GM21786 (cell line): ENCODE measurements around the gene CAPRIN1.

Experiments
- ATAC-seq: cut with Tn5 transposase; IDR thresholded peaks from one replicate; pipeline ENCODE4 v1.9.1; 2021; ENCODE audit not compliant: unreplicated experiment

The CAPRIN1 gene, protein sequence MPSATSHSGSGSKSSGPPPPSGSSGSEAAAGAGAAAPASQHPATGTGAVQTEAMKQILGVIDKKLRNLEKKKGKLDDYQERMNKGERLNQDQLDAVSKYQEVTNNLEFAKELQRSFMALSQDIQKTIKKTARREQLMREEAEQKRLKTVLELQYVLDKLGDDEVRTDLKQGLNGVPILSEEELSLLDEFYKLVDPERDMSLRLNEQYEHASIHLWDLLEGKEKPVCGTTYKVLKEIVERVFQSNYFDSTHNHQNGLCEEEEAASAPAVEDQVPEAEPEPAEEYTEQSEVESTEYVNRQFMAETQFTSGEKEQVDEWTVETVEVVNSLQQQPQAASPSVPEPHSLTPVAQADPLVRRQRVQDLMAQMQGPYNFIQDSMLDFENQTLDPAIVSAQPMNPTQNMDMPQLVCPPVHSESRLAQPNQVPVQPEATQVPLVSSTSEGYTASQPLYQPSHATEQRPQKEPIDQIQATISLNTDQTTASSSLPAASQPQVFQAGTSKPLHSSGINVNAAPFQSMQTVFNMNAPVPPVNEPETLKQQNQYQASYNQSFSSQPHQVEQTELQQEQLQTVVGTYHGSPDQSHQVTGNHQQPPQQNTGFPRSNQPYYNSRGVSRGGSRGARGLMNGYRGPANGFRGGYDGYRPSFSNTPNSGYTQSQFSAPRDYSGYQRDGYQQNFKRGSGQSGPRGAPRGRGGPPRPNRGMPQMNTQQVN

GRCh38 chr11:34051349-34052035 is at the start of gene CAPRIN1:
CAPRIN1 (plus strand) TSS chr11:34051731; CDS start chr11:34052421, 690 bp downstream.
- peak; percentile 53 for ATAC-seq

DNA sequence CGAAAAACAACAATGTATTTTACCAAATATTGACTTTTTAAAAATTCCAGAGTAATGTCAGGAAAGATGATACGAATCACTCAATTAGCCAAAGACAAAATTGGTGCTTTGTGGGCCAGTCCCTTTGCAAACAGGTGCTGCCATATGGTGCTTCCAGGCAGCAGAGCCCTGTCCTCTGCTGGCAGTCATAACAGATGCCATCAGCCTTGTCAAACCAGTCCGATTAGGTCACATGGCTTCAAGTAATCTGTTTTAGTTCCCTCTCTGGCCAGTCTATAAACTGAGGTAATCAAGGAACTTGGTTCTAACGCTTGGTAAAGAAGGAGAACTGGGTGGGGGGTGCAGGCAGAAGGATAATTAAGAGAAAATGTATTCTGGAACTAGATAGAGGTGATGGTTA is 49.1 kb upstream of the CAPRIN1 start:
- no peak for ATAC-seq

DNA sequence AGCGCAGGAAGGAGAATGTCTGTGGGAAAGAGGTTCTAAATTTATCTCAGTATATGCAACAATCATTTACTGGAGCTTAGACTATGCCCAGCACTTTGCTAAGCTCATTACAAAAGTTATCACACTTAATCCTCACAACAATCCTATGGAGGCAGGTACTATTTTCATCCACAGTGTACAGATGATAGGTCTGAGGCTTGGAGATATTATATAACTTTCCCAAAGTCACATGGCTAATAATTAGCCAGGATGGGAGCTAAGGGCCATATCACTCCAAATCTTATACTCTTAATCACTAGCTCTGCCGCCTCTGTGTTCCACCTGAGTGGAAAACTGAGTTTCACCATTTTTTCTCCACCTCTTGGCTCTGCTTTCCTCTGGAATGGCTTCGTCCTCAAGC is 47.3 kb upstream of the CAPRIN1 start:
- no peak for ATAC-seq

- no peak for ATAC-seq
Observed at GRCh38 chr11:34006876-34007275, 44.7 kb upstream of the CAPRIN1 start.

- no peak for ATAC-seq
Observed at GRCh38 chr11:34012734-34013133, 38.8 kb upstream of the CAPRIN1 start.

DNA sequence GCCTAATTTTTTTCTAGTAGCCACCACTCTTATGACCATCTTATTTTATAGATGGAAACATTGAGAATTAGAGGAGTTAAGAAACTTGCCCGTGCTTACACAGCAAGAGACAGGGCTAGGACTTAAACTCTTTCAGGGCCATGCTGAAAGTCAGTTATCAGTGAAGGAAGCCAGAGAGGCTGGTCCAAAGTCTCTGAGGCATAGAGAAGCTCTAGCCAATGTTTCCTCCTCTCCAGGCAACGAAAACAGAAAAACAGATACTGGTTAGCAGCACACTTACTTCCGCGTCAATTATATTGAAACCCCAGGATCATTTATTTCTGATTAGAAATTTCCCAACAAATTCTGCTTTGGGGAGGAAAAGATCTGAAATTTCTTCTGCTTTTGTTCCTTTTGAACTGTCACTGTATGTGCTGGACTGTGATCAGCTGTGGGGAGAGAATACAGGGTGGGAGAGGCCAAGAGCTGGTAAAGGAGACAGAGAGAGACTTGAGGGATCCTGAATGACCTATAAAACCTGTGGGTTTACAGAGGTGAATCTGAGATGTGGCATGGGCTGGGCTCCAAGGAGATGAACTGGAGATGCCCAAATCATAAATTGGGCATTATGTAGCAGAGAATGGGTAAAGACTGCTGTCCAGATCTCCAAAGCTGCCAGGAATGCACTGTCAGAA is 37.5 kb upstream of the CAPRIN1 start:
- ATAC-seq = no peak

- ATAC-seq = no peak
Observed at GRCh38 chr11:34021977-34022735, 29.4 kb upstream of the CAPRIN1 start.

DNA sequence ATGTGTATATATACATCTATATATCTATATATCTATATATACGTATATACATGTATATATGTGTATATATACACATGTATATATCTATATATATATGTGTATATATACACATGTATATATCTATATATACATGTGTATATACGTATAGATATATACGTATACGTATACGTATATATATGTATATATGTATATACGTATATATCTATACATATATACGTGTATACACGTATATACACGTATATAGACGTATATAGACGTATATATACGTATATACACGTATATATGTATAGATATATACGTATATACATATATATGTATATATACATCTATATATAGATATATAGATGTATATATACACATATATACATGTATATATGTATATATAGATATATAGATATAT is 25.1 kb upstream of the CAPRIN1 start:
- no peak for ATAC-seq

GRCh38 chr11:34027516-34028408 is 23.8 kb upstream of the CAPRIN1 start:
- no peak for ATAC-seq

DNA sequence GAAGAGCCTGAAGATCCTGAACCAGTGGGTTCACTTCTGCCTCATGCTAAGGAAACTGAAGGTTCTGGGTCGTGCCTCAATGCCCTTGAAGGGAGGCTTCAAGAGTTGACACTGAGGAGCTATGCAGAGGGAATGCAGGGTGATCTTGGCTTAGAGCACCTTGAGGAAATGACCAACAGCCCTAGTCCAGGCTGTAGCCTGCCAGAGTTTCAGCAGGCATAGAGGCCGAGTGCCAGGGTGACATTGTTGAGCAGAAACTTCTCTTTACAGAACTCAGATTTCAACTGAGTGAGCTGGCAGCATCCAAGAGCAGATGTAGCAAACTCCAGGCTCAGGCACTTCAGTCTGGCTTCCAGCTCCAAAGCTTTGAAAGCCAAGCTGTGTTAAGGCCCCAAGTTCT is 23.1 kb upstream of the CAPRIN1 start:
- ATAC-seq = no peak

DNA sequence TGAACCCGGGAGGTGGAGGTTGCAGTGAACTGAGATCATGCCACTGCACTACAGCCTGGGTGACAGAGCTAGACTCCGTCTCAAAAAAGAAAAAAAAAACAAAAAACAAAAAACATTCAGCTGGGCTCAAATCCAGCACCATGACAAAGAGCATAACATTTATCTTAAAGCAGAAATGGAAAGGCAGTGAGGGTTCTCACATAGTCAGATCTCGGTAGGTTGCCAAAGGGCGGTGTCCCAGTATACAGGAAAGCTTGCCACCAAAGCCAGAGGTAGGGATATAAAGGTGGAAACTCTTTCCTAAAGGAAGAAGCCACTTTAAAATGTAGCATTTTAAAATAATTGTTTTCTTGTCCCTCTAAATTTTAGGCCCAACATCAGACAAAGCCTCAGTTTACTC is 22.4 kb upstream of the CAPRIN1 start:
- ATAC-seq = no peak

- no peak for ATAC-seq
Observed at GRCh38 chr11:34030382-34030781, 21.1 kb upstream of the CAPRIN1 start.

DNA sequence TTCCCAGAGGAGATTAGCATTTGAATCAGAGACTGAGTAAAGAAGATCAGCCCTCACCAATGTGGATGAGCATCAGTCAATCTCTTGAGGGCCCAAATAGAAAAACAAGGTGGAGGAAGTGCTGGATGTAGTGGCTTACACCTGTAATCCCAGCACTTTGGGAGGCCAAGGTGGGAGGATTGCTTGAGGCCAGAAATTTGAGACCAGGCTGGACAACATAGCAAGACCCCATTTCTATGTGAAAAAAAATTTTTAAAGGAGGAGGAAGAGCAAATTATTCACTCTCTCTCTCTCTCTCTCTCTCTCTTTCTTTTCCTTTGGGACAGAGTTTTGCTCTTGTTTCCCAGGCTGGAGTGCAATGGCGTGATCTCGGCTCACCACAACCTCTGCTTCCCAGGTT is 18.1 kb upstream of the CAPRIN1 start:
- no peak for ATAC-seq

DNA sequence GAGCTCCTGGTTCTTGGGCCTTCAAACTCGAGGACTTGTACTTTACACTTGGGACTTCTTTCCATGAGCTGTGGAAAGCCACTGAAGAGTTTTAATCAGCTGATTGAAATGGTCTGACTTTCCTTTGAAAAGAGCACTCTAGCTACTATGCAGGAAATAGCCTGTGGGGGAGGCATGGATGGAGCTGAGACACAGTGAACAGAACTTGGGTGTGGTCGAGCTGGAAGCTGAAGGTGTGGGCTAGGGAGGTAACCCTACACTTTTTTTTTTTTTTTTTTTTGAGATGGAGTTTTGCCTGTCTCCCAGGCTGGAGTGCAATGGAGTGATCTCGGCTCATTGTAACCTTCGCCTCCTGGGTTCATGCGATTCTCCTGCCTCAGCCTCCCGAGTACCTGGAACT is 17.5 kb upstream of the CAPRIN1 start:
- no peak for ATAC-seq

DNA sequence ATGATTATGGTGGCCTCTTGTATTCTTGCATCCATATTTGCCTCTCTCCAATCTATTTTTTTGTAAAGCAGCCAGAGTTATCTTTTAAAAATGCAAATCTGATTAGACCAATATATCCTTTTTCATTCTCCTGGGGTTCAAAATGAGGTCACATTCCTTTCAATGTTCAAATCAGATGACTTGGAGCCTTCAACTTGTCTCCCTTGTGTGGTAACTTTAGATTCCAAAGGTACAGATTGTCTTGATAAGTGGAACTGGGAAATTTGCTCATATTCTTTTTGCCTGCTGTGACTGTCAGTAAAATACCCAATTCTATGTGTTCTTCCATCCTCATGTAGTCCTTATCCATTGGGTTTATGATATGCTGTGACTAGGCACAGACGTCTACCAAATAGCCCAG is 15.1 kb upstream of the CAPRIN1 start:
- no peak for ATAC-seq

GRCh38 chr11:34037016-34037415 is 14.5 kb upstream of the CAPRIN1 start:
- ATAC-seq = no peak

- no peak for ATAC-seq
Observed at GRCh38 chr11:34040571-34040970, 11.0 kb upstream of the CAPRIN1 start.

GRCh38 chr11:34044664-34045485 is 6.7 kb upstream of the CAPRIN1 start:
- no peak for ATAC-seq

- no peak for ATAC-seq
Observed at GRCh38 chr11:34049028-34049427, 2.5 kb upstream of the CAPRIN1 start.
